CD4-positive, alpha-beta T cell treated with Interleukin-6 at 100 ng/mL for 8 hours (primary cell): Measurements from ENCODE around the gene VPS50.
"Not testable (repeated sequence)": the region's sequence is repeated elsewhere in the genome, so short reads cannot be mapped to it uniquely, and the experiment has no call there.

Experiments
- DNase-seq: peaks from one replicate; pipeline ENCODE4 v3.0.0-alpha.2; 2020; ENCODE audit warnings: mixed read lengths, low spot score

The VPS50 gene

DNA sequence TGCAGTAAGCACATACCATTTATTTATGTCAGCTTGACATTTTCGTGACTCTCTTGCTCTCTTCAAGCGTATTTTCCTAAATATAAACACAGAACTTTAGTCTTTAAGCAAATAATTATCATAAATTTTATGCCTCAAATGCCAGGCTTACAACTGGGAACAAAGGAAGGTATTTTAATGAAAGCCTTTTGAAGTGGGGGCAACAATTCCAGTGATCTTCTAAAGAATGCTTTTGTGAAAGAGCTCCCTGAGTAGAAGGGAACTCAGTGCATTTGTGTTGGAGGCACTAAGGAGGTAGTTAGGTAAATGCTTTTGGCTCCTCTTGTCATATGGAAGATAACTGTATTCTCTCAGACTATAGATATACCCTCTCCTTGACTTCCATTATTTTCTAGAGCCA is 104.9 kb downstream of the VPS50 start:
- no peak for DNase-seq

DNA sequence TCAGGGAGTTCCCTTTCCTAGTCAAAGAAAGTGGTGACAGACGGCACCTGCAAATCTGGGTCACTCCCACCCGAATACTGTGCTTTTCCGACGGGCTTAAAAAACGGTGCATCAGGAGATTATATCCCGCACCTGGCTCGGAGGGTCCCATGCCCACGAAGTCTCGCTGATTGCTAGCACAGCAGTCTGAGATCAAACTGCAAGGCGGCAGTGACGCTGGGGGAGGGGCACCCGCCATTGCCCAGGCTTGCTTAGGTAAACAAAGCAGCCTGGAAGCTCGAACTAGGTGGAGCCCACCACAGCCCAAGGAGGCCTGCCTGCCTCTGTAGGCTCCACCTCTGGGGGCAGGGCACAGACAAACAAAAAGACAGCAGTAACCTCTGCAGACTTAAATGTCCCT is 110.0 kb downstream of the VPS50 start:
- DNase-seq, result not testable (repeated sequence)

DNA sequence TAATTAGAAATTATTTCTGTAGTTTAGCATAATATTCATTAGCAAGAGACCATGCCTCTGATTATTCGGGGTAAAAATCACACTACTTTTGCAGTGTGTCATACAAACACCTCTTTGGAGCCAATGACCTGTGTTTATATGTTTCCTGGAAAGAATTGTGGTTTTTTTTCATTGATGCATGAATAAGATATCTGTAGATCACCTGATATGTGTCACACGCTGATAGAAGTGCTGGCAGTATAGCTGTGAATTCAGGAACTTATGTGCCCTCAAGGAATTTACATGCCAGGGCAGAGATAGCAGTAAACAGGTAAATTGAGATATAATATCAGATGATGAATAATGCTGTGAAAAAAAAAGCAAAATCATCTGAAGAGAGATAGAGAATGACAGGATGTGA is 118.2 kb downstream of the VPS50 start:
- DNase-seq, result no peak

DNA sequence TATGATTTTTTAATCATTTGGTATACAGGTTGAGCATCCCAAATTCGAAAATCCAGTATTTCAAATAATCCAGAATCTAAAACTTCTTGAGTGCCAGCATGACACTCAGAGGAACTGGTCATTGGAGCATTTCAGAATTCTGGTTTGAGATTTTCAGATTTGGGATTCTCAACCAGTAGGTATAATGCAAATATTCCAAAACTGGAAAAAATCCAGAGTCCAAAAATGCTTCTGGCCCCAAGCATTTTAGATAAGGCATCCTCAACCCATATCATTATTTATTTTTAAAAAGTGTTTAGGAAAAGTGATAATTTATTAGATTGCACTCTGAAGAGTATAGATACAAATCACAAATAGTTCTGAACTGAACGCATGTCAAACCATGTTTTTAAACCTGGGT is 120.7 kb downstream of the VPS50 start:
- DNase-seq, result no peak

DNA sequence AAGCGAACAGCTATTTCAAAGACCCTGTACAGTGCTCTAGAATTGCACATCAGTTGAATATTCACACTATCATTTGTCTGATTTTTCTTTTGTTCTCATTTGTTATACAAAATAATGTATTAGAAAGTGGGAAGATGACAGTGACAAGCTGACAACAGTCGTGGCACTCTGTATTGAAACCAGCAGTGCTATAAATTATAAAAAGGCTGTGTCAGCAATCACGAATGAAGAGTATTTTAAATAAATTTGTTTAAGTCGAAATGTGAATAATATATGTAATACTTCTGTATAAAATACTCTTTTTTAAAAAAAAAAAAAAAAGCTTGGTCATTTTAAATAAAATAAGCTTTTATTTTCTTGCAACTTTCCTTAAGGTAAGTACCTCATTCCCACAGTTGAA is 122.6 kb downstream of the VPS50 start:
- DNase-seq, result no peak

DNA sequence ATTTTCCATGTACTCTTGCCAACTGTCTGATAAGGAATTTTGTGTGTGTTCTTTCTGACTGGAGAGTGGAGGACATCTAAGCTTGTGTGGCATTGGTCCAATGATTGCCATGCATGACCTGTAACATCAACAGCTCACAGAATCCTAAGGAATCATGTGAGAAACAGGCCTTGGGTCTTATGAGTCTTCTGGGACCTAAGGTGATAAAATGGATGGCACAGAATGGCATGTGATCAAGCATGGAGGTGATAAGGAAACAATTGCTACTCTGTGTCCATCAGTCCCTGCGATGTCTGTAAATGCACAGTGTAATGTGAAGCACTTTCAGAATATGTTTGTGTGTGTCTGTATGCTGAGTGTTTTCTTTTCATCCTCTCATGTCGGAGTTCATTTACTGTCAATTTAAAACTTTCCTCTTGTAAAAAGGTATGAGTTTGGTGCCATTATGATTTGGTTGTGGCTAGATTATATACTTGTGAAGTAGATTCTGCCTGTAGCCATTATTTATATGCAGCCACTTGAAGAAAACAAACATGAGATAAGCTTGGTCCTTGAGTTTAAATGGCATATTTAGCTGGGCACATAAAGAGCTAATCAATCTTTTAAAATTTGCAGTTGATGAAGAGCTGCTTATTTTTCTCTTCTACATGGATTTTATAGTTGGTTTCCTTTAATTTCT is 127.5 kb downstream of the VPS50 start:
- DNase-seq, result no peak

- no peak for DNase-seq
Measured at GRCh38 chr7:93361853-93362252, 129.7 kb downstream of the VPS50 start.

DNA sequence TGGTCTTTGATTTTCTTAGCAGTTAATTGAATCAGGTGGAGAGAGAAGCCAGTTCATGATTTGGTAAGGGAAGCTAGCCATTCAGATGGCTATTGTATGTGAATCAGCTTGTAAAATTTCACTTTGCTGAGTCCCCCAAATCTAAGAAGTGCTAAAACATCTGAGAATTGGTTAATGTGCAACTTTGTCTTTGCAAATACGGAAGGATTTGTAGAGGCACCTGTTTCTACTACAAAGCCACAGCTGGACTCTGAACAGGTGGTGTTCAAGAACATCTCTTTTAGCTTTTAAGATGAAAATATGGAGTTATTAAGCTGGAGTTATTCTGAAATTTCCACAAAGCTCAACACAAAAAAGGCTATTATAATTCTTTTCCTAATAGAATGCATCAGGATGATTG is 132.6 kb downstream of the VPS50 start:
- no peak for DNase-seq

- DNase-seq, result no peak
Measured at GRCh38 chr7:93365341-93365740, 133.2 kb downstream of the VPS50 start.

DNA sequence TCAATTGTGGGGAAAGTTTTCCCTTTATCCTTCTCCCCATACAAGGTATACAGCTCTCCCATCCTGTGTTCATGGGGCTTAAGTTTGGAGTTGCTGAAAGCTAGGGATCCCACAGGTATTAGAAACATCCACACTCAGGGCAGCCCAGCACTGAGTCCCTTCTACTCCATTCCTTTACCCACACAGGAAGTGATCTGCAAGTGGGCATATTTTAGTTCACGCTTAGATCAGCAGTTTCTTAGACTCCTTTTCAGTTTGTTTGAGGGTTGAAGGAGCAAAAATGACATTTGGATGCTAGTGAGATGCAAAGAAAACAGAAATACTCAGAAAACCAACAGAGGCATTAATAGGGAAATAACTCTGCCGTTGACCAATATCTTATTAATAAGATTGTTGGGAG is 134.7 kb downstream of the VPS50 start:
- no peak for DNase-seq

DNA sequence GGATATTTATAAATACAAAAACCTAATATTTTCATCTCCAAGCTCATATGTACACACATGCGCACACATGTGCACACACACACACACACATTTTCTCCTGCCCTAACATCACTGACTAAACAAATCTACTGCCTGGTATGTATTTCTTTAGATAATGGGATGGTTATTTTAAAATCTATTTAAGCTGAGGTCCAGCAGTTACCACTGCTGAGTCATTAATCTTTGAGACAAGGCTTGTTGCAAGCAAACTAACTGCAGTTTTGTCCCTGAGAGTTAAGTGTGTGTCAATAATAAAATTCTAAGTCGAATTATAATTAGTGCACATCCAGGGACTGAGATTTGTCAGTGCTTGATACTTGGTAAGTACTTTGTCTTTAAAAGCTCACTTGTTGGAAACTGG is 135.1 kb downstream of the VPS50 start:
- no peak for DNase-seq

DNA sequence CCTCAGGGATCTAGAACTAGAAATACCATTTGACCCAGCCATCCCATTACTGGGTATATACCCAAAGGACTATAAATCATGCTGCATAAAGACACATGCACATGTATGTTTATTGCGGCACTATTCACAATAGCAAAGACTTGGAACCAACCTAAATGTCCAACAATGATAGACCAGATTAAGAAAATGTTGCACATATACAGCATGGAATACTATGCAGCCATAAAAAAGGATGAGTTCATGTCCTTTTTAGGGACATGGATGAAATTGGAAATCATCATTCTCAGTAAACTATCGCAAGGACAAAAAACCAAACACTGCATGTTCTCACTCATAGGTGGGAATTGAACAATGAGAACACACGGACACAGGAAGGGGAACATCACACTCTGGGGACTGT is 138.8 kb downstream of the VPS50 start:
- DNase-seq, result not testable (repeated sequence)

GRCh38 chr7:93373537-93373936 is 141.4 kb downstream of the VPS50 start:
- DNase-seq, result no peak

GRCh38 chr7:93374345-93374940 is 142.3 kb downstream of the VPS50 start:
- DNase-seq, result no peak

DNA sequence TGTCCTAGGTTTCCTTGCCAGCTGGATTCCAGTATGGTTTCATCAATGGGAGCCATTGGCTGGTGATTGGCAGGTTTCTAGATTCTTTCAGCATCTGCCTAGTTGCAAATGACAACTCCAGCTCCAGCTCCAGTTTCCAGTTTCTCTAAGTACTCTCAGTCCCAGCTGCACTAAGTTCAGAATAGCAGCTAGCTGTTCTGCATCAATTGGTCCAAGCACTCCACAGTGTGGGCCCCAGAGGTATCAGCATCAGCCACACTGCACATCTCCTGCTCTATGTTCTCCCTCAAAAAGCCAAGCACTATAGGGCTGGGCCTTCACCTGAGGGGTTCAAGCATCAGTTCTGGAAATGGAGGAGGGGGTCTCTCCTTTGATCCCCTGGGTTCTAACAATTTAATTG is 143.4 kb downstream of the VPS50 start:
- DNase-seq, result no peak

DNA sequence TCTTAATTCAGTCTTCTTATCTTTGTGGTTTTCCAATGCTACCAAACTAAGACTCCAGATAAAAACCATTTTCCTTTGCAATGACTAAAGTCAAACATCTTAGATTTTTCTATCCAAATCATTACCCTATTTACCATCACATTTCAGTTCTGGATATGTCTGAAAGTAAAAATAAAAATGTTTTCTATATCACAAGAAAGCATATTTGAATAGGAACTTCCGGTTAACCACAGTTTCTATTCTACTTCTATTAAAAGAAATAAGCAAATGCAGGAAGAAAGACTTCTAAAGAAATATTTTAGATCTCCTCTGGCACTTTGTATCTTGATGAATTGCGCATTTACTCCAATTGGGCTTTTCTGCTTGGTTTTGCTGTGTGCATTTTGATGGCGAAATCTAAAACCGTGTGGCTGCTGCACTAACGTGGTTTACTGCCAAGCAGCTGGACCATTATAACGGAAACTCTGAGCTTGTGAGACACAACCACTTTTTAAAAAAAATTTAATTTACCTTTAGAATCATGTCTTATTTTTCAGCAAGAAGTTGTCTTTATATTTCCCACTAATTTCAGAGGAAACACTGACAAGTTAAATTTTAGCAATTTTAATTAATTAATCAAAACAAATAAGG is 146.1 kb downstream of the VPS50 start:
- no peak for DNase-seq

DNA sequence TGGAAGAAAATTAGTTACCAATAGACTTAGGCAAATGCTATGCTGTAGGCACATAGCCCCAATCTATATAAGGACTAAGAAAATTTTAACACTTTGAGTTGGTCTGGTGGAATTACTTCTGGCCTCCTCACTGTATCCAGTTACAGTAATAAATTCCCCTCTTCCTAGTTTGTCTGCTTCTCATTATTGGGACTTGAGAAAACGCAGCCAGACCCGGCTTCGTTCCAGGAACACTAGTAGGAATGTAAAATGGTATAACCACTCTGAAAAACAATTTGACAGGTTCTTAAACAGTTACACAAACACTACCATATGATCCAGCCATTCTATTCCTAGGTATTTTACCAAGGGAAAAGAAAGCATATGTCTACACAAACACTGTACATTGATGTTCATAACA is 150.2 kb downstream of the VPS50 start:
- DNase-seq, result no peak

DNA sequence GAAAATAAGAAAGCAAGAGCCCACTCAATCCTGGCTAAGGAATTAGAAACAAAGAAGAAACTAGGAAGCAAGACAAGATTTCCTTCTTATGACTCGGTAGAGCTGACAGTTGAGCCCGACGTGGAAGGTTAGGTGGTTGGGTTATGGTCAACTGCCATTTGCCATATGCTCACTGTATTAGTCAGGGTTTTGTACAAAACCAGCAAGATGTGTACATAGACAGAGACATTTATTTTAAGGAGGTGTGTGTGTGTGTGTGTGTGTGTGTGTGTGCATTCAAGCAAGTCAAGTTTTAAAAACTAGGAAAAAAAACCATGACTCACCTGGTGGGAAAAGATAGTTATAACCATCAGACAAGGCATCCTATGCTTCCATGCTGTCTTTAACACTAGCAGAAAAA is 158.5 kb downstream of the VPS50 start:
- no peak for DNase-seq

DNA sequence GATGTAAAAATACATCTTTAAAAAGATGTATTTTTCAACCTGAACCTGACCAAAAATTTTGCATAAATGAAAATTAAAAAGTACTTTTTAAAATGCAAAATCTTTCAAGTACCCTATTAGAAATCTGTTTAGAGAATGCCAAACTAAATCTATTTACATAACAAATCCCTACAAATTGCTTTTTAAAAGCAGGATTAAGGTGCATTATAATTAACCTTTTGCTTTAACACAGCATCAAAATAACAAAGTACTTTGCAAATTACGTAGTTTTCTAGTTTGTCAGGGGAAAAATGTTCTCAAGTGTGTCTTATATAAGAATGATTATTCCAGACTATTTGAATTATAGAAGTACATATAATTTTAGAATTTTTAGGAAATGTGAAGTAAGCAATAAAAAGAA is 160.8 kb downstream of the VPS50 start:
- no peak for DNase-seq

DNA sequence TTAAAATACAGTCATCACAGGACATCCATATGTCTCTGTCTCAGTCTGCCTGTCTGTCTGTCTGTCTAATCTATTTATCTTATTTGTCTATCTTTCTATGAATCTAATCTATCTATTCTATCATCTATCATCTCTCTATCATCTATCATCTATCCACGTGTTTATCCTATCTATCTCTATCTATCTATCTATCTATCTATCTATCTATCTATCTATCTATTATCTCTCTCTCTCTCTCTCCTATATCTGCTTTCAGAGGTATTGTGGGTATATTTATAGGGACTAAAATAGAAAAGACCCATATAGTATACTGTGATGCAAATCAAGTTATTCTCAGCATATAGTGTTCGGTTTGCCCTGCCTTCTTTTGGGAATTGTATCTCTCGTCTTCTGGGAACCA is 167.5 kb downstream of the VPS50 start:
- no peak for DNase-seq

GRCh38 chr7:93402944-93403343 is 170.8 kb downstream of the VPS50 start:
- no peak for DNase-seq

DNA sequence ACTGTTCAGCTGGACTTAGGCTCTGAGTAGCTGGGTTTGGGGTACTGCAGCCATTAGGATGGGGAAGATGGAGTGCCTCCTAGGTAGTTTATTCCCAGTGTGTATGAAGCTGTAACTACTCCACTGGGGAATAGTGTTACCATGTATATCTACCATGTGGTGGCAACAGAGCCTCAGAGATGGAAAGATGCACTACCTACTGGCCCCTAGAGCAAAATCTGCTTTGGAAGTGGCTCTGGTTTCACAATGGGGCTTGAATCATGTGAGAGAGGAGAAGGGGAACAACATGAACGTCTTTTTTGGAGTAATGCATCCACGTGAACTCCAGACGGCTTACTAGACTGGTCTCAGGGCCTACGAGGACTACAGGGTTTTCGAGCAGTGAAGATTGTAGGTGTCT is 175.1 kb downstream of the VPS50 start:
- no peak for DNase-seq

GRCh38 chr7:93409324-93409723 is 177.2 kb downstream of the VPS50 start:
- DNase-seq, result no peak
